ENCODE data around the gene KCNQ1. TPM values are rescaled to one million over a fixed set of nuclear protein-coding genes. Genes with fewer than 3 reads are reported as not detected.

The KCNQ1 gene
- total and polyA plus RNA-seq, 9 donors: 1.4 to 17.2 (median 3.8) TPM

GRCh38 chr11:2467695-2468055 lies 22.9 kb downstream of the KCNQ1 start:
- TF ChIP-seq EP300 (IDR thresholded peaks at IDR 0.05) (no peak), POLR2A (IDR thresholded peaks at IDR 0.05) (no peak), CTCF (IDR thresholded peaks at IDR 0.05) (no peak)
- Histone ChIP-seq H3K4me3 (no peak overlapping the region), H3K9me3 (no peaks in the 10 kb centered on the region), H3K27ac (no peak overlapping the region), H3K27me3 (no peaks in the 10 kb centered on the region), H3K36me3 (no peaks in the 10 kb centered on the region), H3K4me1 (ENCODE audit: insufficient read depth) (no peaks in the 10 kb centered on the region)
- no peak for DNase-seq
- intact Hi-C loops (cut with DNase I): no loop called here
- 85 to 92% (median 86%) methylated on average over 7 of the region's 7 CpGs for WGBS, 3 donors

DNA sequence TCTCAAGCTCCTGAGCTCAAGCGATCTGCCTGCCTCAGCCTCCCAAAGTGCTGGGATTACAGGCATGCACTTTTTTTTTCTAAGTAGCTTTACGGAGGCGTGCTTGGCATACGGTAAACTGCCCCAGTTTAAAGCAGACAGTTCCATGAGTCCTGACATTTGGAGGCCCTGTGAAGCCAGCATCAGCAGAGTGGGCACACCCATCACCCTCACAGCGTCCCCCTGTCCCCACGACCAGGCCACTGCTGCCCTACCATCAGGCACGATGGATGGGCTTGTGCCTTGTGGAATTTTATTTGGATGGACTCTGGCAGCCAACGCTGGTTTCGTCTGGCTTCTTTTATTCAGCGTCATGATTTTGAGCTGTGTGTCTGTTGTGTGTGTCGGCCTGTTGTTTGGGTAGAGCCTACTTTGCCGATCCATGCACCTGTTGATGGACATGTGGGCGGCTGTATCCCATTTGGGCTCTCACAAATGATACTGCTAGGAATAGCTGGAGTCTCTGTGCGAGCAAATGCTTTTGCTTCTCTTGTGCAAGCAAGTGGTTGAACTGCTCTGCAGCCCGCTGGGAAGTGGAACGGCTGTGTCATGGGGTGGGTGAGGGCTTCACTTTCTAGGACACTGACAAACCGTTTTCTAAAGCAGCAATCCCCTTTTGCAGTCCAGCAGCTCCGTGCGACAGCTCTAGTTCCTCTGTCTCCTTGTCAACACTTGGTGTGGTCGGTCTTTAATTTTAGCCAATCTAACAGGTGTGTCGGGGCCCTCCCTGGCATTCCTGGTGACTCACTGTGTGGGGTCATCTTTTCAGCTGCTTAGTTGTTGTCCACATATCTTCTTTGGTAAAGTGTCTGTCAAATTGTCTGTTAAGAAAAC lies 23.8 kb downstream of the KCNQ1 start:
- H3K27me3 ChIP-seq: no peaks in the 10 kb centered on the region
- no peak overlapping the region for H3K27ac ChIP-seq
- DNase-seq: no peak
- no peaks in the 10 kb centered on the region for H3K36me3 ChIP-seq
- TF ChIP-seq POLR2A (IDR thresholded peaks at IDR 0.05): no peak
- TF ChIP-seq CTCF (IDR thresholded peaks at IDR 0.05): no peak
- no peak for TF ChIP-seq EP300 (IDR thresholded peaks at IDR 0.05)
- 75 to 79% (median 77%) methylated on average over 21 of the region's 21 CpGs for WGBS, 3 donors
- H3K4me1 ChIP-seq (ENCODE audit: insufficient read depth): no peaks in the 10 kb centered on the region
- intact Hi-C loops (cut with DNase I): no loop called here
- no peak overlapping the region for H3K4me3 ChIP-seq
- H3K9me3 ChIP-seq: no peaks in the 10 kb centered on the region

DNA sequence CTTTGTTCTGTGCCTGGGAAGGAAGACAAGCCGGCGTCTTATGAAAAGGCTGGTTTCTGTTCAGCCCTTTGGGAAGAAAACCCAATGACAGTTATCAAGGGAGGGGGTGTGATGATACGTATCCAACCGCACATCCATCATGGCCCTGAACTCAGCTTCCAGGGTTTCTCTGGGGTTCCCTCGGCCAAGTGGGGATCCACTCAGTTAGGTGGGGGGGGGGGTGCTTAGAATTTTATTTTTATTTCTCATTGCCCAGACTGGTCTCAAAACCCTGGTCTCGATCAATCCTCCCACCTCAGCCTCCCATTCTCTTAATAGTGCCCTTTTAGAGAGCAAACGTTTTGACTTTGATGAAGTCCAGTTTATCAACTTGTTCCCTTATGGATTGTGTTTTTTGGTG lies 25.7 kb downstream of the KCNQ1 start:
- intact Hi-C loops (cut with DNase I): no loop called here
- no peaks in the 10 kb centered on the region for H3K27me3 ChIP-seq
- TF ChIP-seq POLR2A (IDR thresholded peaks at IDR 0.05): no peak
- TF ChIP-seq EP300 (IDR thresholded peaks at IDR 0.05): no peak
- no peak for TF ChIP-seq CTCF (IDR thresholded peaks at IDR 0.05)
- H3K4me3 ChIP-seq: no peak overlapping the region
- no peaks in the 10 kb centered on the region for H3K4me1 ChIP-seq (ENCODE audit: insufficient read depth)
- H3K9me3 ChIP-seq: no peaks in the 10 kb centered on the region
- H3K27ac ChIP-seq: no peak overlapping the region
- WGBS, 3 donors: 44 to 58% (median 56%) methylated on average over 7 of the region's 7 CpGs
- DNase-seq: no peak
- no peaks in the 10 kb centered on the region for H3K36me3 ChIP-seq

DNA sequence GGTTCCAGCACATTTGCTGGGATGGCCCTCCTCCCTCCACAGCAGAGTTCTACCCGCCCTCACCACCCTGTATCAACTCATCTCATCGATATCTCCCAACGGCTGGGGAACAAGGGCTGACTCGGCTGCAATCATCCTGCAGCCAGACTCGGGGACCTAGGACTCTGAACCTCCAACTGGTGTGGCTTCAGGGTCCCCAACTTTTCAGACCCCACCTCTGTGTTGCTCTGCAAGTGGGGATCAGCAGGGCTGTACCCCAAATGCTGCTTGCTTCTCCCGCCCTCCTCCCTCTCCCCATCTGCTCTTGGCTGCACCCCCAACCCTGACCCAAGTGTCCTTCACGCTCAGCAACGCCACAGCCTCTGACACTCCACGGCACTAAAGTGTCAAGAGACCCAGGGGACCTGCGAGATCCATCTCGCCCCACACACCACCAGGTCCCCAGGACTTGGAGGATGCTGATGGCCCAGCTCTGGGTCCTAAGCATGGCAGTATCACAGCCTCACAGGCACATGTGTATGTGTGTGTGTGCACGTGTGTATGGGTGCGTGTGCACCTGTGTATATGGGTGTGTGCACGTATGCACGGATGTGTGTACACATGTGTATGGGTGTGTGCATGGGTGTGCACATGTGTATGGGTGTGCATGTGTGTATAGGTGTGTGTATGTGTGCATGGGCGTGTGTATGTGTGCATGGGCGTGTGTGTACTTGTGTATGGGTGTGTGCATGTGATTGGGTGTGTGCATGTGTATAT lies 26.4 kb downstream of the KCNQ1 start:
- no peak for DNase-seq
- H3K4me3 ChIP-seq: no peak overlapping the region
- H3K36me3 ChIP-seq: no peaks in the 10 kb centered on the region
- intact Hi-C loops (cut with DNase I): no loop called here
- H3K4me1 ChIP-seq (ENCODE audit: insufficient read depth): no peaks in the 10 kb centered on the region
- H3K27me3 ChIP-seq: no peaks in the 10 kb centered on the region
- H3K27ac ChIP-seq: no peak overlapping the region
- 68 to 75% (median 72%) methylated on average over 17 of the region's 17 CpGs for WGBS, 3 donors
- TF ChIP-seq POLR2A (IDR thresholded peaks at IDR 0.05): no peak
- no peak for TF ChIP-seq EP300 (IDR thresholded peaks at IDR 0.05)
- TF ChIP-seq CTCF (IDR thresholded peaks at IDR 0.05): no peak
- H3K9me3 ChIP-seq: no peaks in the 10 kb centered on the region
